IPS-18a (cell line): ENCODE results near the gene SLC50A1.
"Not testable (repeated sequence)": the region's sequence is repeated elsewhere in the genome, so short reads cannot be mapped to it uniquely, and the experiment has no call there.

Experiments
- H3K27ac ChIP-seq: one replicate; pipeline ENCODE4 v1.5.1; 2013; ENCODE audit warnings: low read length
- H3K27me3 ChIP-seq: one replicate; pipeline ENCODE4 v1.6.1; 2013; ENCODE audit warnings: mild to moderate bottlenecking, low read length; ENCODE audit not compliant: control insufficient read depth, insufficient read depth
- H3K36me3 ChIP-seq: one replicate; pipeline ENCODE4 v1.6.1; 2013; ENCODE audit warnings: low read depth, low read length; ENCODE audit not compliant: control insufficient read depth
- H3K4me1 ChIP-seq: one replicate; pipeline ENCODE4 v1.6.1; 2013; ENCODE audit warnings: low read depth, low read length; ENCODE audit not compliant: control insufficient read depth
- H3K4me3 ChIP-seq: one replicate; pipeline ENCODE4 v1.5.1; 2013; ENCODE audit warnings: low read length
- H3K9ac ChIP-seq: one replicate; pipeline ENCODE4 v1.6.1; 2013; ENCODE audit warnings: mild to moderate bottlenecking, low read length, moderate library complexity
- H3K9me3 ChIP-seq: one replicate; pipeline ENCODE4 v1.6.1; 2013; ENCODE audit warnings: low read depth, low read length; ENCODE audit not compliant: control insufficient read depth

The SLC50A1 gene

DNA sequence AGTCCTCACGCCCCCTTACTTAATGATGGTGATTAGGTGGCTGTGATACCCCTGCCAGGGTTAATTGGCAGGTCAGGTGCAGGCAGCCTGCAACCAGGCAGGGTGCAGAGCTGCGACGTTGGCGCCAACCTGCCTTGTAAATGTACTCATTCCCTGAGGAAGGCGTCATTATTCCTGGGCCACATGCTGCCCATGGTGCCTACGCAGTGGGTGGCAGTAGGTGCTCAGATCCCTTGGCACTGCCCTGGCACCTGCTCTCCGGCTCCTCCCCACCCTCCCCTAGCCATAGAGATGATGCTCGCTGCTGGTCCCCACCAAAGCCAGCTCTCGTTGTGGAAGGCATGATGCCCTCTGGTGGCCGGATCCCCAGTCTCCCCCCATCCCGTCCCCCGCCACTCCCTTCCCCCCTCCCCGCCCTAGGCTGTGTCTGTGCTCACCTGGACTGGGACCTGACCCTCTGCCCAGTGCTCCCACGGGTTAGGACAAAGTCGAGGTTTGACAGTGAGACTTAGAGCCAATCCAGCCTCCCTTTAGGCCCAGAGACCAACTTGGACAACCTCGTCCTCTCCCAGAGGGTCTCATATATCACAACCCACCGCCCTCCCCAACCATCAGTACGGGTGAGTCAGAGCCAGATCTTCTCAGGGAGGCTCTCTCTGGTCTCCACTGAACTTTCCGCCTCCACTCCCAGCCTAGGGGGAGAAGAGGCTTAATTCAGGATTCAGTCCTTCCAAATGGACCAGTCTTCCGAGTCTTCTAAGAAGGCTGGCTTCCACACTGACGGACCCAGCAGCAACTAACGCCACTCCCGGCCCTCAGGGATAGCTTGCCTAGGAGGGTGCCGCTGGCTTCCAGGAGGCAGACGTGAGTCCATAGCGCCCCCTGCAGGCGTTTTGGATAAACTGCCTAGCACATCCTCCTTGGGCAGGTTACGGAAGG lies 31.8 kb downstream of the SLC50A1 start:
- no peak overlapping the region for H3K9ac ChIP-seq
- no peaks in the 10 kb centered on the region for H3K27me3 ChIP-seq
- peak overlapping the region; percentile 69 for H3K4me3 ChIP-seq
- H3K9me3 ChIP-seq: no peaks in the 10 kb centered on the region
- no peak overlapping the region for H3K27ac ChIP-seq
- H3K4me1 ChIP-seq: peaks cover 18% of the 10 kb centered on the region
- peaks cover 16% of the 10 kb centered on the region for H3K36me3 ChIP-seq

- not testable (repeated sequence) for H3K27me3 ChIP-seq, H3K9ac ChIP-seq, H3K9me3 ChIP-seq, H3K27ac ChIP-seq
- peaks cover 16% of the 10 kb centered on the region for H3K36me3 ChIP-seq
- H3K4me3 ChIP-seq: peak overlapping the region; percentile 69
- peaks cover 19% of the 10 kb centered on the region for H3K4me1 ChIP-seq
These were observed 32.4 kb downstream of the SLC50A1 start for GRCh38 chr1:155168105-155168445.

- Histone ChIP-seq H3K9me3 (no peaks in the 10 kb centered on the region), H3K4me3 (no peak overlapping the region), H3K9ac (no peak overlapping the region), H3K36me3 (peaks cover 16% of the 10 kb centered on the region), H3K27ac (no peak overlapping the region), H3K4me1 (peaks cover 19% of the 10 kb centered on the region), H3K27me3 (no peaks in the 10 kb centered on the region)
These were observed 33.0 kb downstream of the SLC50A1 start for GRCh38 chr1:155168456-155169210.

- H3K9me3 ChIP-seq: no peaks in the 10 kb centered on the region
- H3K36me3 ChIP-seq: peaks cover 16% of the 10 kb centered on the region
- no peak overlapping the region for H3K27ac ChIP-seq
- no peak overlapping the region for H3K4me3 ChIP-seq
- H3K4me1 ChIP-seq: peaks cover 23% of the 10 kb centered on the region
- no peaks in the 10 kb centered on the region for H3K27me3 ChIP-seq
- no peak overlapping the region for H3K9ac ChIP-seq
These were observed 33.9 kb downstream of the SLC50A1 start for GRCh38 chr1:155169541-155169940.

DNA sequence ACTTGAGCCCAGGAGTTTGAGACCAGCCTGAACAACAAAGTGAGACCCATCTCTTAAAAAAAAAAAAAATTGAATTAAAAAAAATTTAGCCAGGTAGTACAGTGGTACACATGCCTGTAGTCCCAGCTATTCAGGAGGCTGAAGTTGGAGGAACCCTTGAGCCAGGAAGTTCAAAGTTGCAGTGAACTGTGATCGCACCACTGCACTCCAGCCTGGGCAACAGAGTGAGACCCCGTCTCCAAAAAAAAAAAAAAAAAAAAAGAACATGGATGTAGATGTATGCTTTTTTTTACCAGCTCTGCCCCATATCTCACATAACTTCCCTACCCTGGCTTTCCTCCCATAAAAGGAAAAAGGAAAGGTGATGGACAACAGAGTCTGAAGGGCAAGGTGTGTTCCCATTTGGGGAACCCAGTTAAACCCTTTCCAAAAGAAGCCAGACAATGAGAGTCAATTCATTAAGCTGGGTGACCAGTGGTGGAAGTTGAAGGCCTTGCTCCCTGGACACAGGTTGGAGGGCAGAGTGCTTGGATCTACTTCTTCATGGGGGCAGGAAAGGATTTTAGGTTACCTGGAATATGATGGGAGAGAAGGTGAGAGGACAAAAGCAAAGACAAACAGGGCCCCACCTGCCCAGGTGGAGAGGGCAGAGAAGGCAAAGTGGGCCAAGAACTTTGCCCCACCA lies 34.6 kb downstream of the SLC50A1 start:
- Histone ChIP-seq H3K9me3 (no peaks in the 10 kb centered on the region), H3K4me3 (no peak overlapping the region), H3K4me1 (peaks cover 23% of the 10 kb centered on the region), H3K9ac (no peak overlapping the region), H3K36me3 (peaks cover 16% of the 10 kb centered on the region), H3K27me3 (no peaks in the 10 kb centered on the region), H3K27ac (no peak overlapping the region)

DNA sequence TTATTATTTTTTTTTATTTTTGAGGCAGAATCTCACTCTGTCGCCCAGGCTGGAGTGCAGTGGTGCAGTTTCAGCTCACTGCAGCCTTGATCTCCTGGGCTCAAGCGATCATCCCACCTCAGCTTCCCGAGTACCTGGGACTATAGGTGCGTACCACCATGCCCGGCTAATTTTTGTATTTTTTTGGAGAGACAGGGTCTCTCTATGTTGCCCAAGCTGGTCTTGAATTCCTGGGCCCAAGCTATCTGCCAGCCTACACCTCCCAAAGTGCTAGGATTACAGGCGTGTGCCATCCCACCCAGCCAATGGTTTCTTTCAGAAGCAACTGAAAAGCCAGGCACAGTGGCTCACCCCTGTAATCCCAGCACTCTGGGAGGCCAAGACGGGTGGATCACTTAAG lies 35.2 kb downstream of the SLC50A1 start:
- H3K27me3 ChIP-seq: no peaks in the 10 kb centered on the region
- no peaks in the 10 kb centered on the region for H3K9me3 ChIP-seq
- H3K27ac ChIP-seq: no peak overlapping the region
- no peak overlapping the region for H3K9ac ChIP-seq
- peaks cover 21% of the 10 kb centered on the region for H3K4me1 ChIP-seq
- no peak overlapping the region for H3K4me3 ChIP-seq
- peaks cover 16% of the 10 kb centered on the region for H3K36me3 ChIP-seq

DNA sequence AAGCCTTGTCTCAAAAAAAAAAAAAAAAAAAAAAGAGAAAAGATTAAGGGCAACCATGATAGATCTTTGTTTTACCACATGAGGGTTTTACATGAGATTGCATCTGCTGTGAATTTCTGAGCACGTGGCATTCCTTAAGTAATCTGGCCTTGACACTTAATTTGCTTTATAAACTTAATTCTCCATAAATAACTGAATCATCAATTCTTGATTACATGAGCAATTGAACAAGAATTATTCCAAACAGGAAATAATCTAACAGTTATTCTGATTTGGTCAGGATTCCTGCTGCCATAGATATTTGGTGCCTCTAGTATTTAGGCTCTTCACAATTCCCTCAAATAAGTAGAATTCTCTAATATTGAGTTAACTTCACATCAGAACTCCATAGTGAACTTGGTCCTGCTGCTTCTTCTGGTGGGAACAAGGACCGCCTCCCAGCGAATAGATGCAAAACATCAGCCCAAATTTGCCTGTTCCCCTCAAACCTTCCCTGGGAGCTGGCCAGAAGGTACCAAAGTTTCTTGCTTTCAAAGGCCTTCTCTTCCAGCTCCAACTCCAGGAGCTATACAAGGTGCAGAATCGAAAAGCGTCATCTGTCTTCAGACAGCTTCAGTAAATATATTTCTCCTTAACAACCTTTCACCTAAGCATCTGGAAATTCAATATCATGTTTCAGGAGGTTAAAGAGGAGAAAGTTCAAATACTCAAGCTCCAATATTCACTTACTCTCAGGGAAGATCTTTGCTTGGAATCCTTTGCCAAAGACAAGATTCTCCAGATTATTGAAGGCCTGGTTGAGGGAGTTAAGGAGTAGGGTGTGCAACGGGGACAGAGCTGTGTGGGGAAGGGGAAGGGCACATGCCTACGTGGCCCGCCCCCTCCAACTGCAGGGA lies 36.4 kb downstream of the SLC50A1 start:
- no peaks in the 10 kb centered on the region for H3K27me3 ChIP-seq
- H3K9ac ChIP-seq: peak overlapping the region; percentile 84
- peak overlapping the region; percentile 94 for H3K4me3 ChIP-seq
- no peaks in the 10 kb centered on the region for H3K9me3 ChIP-seq
- H3K4me1 ChIP-seq: peaks cover 12% of the 10 kb centered on the region
- peak overlapping the region; percentile 21 for H3K27ac ChIP-seq
- H3K36me3 ChIP-seq: peaks cover 20% of the 10 kb centered on the region

DNA sequence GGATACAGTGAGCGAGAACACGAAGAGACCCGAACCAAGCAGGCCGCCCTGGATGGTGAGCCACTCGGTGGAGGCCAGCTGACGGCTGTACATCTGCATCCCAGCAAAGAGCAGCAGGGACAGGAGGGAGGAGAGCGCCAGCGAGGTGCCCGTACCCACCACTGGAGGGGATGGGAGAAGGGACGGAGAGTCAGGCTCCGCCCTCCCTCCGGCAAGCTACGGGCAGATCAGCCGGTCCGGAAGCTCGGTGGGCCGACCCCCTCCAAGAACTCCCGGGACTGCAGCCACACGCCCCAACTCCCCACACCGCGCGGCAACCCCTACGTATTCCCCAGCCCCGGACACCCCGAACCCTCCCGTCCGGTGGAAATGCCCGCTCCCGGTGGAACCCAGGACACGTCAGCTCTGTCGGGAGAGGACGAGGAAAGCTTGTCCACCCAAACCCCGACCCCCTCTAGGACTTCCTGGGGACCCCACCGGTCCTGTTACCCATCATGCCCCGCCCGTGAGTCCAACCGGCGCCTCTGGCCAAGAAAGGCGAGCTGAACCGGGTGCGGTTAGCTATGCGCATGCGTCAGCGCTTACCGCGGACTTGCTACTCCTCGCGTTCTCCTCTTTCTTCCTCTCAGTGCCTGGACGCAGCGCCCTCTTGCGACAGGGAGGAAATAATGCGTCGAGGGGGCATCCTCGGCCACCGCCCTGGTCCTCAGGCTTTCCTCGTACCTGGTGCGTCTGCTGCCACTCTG lies 37.3 kb downstream of the SLC50A1 start, which contains the start of gene KRTCAP2:
KRTCAP2 (minus strand) TSS at position 573 of the 746 bp plus-strand sequence; CDS start at position 493, 80 bp downstream.
- no peaks in the 10 kb centered on the region for H3K9me3 ChIP-seq
- peak within 1 kb of the TSS; percentile 94 for H3K4me3 ChIP-seq
- H3K27me3 ChIP-seq: no peaks in the 10 kb centered on the region
- peak within 1 kb of the TSS; percentile 84 for H3K9ac ChIP-seq
- peak within 1 kb of the TSS; percentile 21 for H3K27ac ChIP-seq
- H3K4me1 ChIP-seq: peaks cover 11% of the 10 kb centered on the region
- peaks cover 28% of the 10 kb centered on the region for H3K36me3 ChIP-seq

GRCh38 chr1:155173478-155174323 lies 38.0 kb downstream of the SLC50A1 start, which contains the start of gene TRIM46:
Gene TRIM46 (plus strand): TSS chr1:155173849. CDS start chr1:155173967, 118 bp downstream.
- Histone ChIP-seq H3K4me1 (peaks cover 11% of the 10 kb centered on the region), H3K9ac (peak within 1 kb of the TSS; percentile 84), H3K27me3 (no peaks in the 10 kb centered on the region), H3K9me3 (no peaks in the 10 kb centered on the region), H3K36me3 (peaks cover 33% of the 10 kb centered on the region), H3K27ac (peak within 1 kb of the TSS; percentile 21), H3K4me3 (peak within 1 kb of the TSS; percentile 94)
